HG02973 (cell line): ENCODE results near the gene ATP10B.

ENCODE experiments used
- ATAC-seq: cut with Tn5 transposase; IDR thresholded peaks from one replicate; pipeline ENCODE4 v1.9.1; 2021; ENCODE audit warnings: moderate library complexity; ENCODE audit not compliant: unreplicated experiment

Gene ATP10B

DNA sequence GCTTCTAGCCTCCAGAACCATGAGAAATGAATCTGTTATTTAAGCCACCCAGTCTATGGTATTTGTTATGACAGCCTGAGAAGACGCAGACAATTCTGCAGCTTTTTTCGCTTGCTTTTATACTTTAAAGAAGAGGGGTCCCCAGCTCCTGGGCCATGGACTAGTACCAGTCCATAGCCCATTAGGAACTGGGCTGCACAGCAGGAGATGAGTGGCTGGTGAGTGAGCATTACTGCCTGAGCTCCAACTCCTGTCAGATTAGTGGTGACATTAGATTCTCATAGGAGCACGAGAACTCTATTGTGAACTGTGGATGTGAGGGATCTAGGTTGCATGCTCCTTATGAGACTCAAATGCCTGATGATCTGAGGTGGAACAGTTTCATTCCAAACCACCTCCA, 278.7 kb downstream of the ATP10B start:
- ATAC-seq = no peak

DNA sequence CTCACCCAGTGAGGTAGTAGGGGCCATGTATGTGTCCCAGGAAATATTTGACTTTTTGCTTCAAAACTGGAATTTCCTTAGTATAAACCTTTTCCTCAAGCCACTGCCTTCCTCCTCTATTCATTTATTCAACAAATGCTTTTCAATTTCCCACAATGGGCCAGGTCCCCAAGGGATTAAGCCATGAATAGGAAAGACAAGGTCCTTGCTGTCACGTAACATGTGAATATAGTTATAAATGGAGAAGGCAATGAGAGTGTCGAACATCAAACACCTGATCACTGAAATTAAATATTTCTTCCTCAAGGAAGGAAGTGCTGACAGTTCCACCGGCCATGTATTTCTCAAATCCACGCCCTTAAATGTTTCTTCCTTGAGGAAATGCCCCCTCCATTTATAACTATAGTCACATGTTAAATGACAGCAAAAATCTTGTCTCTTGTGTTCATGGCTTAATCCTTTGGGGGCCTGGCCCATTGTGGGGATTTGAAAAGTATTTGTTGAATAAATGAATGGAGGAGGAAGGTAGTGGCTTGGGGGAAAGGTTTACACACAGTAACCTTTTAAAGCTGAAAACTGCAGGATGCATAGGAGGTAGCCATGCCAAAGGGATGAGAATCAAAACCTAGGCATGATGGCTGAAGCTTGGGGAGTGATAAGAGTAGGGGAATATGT, 284.8 kb downstream of the ATP10B start:
- no peak for ATAC-seq

DNA sequence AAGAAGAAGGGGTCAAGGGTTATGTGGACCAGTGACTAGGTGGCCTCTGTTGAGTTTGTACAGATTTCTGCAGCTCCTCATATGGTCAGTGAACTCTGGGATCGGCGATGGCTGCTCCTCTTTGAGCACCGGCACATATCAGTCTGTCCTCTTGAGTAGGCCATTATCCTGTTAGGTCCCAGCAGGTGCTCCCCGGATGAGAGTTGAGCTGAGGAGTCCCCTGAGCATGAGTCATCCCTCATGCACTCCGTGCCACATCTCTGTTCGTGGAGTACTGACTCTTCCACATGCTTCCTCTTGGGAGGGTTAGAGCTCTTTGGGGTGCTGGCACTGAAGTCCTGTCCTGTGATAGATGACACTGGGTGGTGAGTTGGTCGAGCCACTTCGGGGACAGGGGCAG, 286.6 kb downstream of the ATP10B start:
- no peak for ATAC-seq

DNA sequence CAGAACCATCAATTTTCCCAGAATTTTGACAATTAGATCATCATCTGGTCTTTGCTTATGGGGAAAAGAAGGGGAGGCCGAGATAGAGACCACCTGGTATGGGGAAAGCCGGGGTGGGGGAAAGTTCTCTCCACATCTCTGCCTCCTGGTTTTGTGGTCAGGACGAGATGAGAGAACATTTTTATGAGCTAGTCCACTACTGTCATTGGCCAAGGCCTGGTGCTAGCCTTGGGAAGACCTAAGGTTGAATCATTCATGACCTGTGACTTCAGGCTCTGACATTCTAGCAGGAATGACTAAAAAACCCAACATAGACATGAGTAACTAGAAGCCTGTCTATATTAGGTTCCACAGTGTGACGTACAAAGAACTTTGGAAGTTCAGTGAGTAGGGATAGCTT, 295.2 kb downstream of the ATP10B start:
- ATAC-seq = no peak

DNA sequence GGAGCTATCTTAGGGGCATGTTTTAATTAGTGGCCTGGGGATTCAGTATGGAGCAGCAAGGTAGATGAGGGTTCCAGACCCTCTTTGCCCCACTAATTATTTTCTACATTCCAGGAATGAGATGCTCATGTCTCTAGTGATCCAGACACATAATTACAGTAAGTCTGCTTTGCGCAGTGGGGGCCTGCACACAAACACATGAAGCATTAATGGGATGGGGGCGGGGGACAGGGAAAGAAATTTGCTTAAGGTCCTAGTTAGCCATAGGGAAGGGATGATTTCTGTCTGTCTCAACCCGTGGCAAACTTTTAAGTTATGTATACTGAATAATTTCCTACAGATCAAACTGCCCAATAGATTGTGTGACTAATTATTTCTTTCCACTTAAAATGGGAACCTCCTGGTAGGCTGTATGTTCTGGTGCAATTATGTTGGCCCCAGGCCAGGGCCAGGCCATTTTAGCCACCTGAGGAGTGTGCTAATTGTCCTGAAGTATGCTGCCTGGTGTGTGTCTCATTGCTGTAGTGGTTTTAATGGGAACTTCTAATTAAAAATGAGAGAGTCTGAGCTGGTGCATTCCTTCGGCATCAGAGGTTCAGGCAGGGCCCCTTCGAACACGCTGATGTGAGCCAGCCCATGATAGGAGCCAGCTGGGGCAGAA, 295.9 kb downstream of the ATP10B start:
- no peak for ATAC-seq

DNA sequence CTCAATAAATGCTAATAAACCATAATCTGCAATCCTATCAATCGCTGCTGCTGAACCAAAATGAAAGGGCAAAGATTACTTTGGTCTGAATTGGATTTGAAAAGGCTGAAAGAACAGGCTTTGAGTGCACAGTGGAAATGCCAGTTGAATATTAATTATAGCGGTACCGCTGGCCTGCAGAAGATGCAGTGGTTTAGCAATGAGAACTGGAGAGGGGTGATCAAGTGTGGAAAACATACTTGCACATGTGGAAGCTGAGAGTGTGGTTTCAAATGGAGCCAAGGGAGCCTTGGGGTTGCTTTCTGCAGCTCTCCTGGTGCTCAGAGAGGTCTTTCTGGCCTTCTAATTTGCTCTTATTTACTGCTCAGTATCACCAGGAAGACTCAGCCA, 296.4 kb downstream of the ATP10B start:
- no peak for ATAC-seq

DNA sequence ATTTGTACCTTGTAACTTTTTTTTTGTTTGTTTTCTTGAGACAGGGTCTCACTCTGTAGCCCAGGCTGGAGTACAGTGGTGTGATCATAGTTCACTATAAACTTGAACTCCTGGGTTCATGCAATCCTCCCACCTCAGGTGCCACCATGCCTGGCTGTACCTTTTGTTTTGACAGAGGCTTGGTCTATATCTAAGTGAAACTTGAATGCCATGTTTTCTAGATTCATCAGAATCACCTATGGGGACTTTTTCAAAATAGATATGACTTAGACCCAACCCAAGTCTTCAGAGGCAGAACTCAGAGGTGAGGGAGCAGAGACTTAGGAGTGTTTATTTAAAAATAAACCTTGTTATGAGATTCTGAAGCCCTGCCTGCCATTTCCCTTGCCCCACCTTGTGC, 301.9 kb downstream of the ATP10B start:
- no peak for ATAC-seq

DNA sequence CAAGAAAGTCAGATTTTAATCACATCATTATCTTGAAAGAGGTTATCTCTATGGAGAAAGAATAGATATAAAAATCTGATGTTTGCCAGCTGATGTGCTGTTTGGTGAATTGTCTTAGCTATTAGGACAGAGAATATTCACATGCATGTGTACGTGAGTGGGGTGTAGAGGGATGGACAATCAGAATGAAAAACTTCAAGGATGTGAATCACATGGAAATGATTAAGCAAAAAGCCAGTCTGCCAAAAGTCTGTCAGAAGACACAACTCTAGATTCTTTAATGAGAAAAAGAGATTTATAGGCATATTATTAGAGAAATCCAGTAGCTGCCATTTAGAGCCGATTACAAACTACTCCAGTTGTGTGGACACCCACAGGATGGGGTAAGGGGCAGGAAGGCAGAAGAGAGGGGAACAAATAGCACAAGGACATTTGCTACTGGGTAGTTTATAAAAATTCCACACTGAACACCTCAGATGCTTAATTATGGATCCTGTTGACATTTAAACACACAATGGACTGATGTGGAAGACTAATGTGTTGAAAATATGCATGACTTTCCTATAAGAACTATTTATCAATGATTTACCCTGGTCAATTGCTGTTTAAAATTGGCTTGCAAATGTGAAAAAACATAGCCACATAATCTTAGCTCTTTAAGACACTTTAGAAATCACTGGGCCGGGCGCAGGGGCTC, 302.9 kb downstream of the ATP10B start:
- no peak for ATAC-seq

DNA sequence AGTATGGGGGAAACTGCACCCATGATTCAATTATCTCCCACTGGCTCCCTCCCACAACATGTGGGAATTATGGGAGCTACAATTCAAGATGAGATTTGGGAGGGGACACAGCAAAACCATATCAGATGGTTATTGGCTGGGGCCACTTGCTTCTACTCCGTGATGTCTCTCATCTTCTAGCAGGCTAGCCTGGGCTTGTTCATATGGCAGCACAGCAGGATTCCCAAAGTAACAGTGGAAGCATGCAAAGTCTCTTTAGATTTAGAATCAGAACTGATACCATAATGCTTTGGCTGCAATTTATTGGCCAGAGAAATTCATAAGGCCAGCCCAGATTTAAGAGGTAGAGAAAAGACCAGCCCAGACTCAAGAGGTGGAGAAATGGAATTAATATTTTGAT, 304.1 kb downstream of the ATP10B start:
- ATAC-seq = no peak

DNA sequence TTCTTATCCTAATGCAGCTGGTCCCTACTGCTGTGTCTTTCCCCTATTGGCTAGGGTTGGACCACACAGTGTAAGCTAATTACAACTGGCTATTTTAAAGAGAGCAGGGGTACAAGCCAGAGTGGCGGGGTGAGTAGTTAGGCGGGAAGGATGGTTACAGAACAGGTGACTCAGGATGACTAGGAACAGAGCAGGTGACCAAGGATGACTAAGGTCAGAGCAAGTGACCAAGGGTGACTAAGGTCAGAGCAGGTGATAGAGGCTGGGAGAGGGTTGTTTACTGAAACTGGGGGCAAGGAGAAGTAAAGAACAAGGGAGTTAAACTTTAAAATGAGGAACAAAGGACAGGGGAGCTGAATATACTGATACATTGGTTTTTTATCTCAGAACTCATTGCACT, 304.9 kb downstream of the ATP10B start:
- ATAC-seq = no peak

DNA sequence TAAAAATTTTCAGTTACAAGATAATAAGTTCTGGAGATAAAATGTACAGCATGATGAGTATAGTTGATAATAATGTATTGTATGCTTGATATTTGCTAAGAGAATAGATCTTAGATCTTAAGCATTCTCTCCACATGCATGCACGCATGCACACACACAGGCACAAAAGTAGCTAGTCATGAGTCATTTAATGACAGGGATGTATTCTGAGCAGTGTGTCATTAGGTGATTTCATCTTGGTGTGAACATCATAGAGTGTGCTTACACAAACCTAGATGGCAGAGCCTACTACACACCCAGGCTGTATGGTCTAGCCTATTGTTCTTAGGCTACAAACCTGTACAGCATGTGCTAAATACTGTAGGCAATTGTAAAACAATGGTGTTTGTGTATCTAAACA, 306.2 kb downstream of the ATP10B start:
- no peak for ATAC-seq

DNA sequence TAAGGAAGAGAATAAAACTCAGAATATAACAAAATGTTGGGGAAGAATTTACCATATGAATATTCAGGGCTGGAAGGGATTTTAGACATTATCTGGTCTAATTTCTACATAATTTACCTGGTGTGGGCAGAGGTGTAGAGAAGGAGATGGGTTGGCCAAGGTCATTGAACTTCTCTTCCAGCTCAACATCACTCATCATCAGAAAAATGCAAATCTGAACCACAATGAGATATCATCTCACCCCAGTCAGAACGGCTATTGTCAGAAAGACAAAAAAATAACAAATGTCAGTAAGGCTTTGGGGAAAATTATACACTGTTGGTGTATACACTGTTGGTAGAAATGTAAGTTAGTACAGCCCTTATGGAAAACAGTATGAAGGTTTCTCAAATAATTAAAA, 308.6 kb downstream of the ATP10B start:
- ATAC-seq = no peak

DNA sequence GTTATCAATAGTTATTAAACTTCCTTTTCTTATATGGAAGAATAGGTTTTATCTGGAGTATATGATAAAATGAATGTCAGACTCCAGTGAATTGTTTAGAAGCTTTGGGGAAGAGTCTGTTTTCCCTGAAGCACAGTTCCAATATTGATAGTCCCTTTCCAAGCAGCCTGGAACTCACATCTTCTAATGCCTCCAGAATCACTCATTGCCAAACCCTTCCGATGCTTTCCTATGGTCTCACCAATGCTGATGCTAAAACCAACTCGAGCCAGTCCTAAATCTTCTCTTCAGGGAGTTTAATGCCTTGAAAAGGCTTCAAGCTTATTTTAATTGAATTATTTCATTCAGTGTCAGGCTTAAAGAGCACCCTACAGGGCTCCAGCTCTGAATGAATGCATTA, 309.2 kb downstream of the ATP10B start:
- ATAC-seq = no peak

DNA sequence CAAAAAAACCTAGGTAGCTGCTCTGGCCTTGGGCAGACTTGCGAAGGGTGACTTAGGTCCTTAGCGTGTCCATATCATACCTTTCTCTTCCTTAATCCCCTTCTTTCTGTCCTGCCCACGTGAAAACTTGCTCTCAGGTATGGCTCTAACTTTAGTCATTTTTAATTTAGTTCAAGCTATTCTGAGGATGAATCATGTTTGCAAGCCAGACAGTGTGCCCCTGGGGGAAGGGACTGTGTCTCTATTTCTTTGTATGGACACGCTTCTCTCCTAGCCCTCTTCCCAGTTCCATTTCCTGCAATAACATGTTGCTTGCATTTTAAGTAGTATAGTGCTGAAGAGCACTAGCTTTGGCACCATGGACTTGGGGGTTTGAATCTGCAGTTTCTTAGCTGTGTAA, 309.7 kb downstream of the ATP10B start:
- no peak for ATAC-seq

DNA sequence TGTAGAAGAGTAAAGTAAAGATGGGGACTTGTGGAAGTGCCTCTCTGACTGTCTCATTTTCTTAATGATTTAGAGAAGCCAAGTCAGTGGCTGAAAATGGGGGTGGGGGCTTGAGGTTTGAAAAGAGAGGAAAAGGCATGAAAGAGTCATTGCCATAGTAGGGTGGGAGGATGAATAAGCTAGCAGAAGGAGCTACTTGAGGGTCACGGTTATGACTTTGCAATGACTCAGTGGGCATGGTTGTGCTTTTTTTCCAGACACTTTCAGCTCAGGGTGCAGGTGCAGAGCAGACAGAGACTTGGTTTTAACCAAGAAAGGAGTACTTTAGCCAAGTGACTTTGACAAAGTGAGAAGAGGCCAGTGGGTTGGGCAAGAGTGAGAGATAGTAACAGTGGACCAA, 312.6 kb downstream of the ATP10B start:
- ATAC-seq = peak; percentile 76

DNA sequence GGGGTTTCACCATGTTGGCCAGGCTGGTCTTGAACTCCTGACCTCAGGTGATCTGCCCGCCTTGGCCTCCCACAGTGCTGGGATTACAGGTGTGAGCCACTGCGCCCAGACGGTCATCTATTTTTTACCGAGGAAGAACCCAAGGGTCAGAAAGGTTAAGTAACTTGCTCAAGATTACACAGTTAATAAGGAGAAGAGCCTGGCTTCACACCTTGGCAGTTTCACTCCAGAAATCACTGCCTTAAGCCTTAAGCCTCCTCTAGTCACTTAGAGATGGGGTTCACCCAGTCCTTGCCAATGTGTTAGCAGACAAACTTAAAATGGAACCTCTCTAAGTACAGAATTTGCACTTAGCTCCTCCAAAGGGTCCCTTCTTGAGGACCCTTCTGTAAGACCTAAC, 314.1 kb downstream of the ATP10B start:
- ATAC-seq = no peak

DNA sequence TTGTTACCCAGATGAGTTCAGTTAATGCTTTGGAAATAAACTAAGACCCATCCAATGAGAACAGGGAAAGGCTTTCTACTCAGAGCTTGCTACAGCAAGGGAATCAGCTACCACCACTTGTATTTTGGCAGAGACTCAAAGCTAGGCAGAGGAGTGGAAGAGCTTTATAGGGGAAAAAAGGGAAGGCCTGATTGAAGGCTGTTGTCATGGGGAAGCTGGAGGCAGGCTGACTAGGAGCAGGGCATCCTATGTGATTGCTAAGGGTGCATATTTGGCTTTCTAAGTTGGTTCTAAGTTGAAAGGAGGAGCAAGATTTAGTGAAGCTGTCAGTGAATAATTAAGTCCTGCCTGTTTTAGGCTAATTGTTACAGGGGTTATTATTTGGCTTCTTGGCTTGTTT, 314.9 kb downstream of the ATP10B start:
- no peak for ATAC-seq

DNA sequence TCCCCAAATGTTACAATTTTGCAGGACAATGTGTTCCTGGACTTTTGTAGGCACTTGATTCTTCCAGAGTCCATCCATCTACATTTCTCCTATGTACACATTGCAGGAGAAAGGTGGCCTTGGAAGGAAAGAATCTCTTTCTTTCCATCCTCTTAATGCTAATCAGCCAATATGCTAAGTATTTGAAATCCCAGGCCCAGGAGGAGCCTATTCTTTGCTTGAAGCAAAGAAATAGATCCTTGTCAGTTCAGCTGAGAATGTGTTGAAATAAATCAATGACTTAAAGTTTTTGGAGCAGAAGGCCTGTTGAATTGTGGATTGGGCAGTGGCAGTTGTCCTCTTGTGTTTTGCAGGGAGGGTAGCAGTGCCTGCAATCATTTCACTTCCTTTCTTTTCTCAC, 317.1 kb downstream of the ATP10B start:
- no peak for ATAC-seq

DNA sequence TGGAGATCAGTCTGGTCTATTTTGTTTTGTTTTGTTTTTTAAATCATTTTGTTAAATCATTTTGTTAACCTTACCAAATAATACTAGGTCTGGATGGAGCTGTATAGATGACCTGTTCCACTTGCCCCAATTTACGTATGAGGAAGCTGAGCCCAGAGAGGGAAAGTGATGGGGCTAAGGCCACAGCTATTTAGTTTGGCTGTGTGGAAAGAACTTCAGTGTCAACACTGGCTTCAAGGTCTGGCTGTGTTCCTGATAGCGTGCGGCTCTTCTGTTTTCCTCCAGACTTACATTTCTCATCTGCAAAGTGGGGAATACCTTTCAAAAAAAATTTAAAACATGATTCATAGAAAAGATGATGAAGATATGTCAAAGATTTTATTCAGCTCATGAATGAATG, 317.9 kb downstream of the ATP10B start:
- no peak for ATAC-seq

DNA sequence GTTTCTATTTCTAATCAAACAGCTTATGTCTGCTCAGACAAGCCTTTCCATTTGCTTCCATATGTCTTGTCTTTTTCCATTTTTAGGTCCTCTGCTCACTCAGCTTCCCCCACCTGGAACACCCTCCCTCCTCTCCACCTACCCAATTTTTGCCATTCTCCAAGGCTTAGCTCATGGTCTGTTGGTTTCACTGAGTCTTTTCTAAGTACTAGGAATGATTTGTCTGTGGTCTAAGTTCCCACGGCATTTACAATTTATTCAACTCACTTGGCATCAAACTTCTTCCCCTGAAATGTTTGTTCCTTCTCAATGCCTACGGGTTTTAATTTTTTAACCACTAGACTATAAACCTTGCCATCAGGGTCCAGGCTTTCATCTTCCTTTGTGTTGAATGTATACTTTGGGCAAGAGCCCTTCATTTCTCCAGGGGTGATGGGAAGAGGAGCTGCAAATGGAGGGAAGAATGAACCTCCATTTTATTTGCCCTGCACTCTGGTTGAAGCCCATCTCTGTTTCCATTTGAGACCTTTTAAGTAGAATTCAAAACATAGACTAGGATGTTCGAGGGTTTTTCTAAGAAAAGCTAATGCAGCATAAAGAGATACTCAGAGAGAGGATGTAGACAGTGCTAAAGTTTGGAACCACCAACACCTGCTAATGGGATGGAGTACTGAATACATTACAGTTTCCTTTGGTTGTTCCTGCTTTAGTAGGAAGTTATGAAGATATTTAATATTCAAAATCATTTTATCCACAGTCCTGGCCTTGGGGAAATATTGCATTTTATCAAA, 326.3 kb downstream of the ATP10B start:
- ATAC-seq = no peak

DNA sequence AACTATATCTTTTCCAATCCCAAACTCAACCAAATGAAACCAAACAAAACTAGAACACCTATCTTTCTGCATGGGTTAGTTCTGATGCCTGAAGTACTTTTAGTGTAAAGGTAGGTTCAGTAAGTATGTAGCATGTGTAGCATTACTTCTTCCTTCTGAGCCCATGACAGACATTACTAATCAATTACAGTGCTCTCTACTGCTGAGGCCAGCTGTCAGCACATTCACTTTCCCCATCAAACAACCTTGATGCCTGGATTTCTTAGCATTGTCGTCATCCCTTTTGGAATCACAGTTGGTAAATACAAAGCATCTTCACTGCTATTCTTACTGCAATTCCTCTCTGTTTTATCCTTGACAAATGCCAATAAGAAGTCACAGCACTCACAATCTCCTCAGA, 327.2 kb downstream of the ATP10B start:
- ATAC-seq = no peak
